A549 (cell line): ENCODE data around the gene UFC1. TPM values are rescaled to one million over a fixed set of nuclear protein-coding genes. Genes with fewer than 3 reads are reported as not detected.

Source experiments
- ATAC-seq, 2 experiments: fragments of 200-7000 bp in 1 of 2; fragments of >200 bp in 1 of 2; cut with Nextera tagmentation in 1 of 2; cut with Tn5 transposase in 1 of 2; 3 replicates each; pipeline versions ENCODE4 v1.8.0 to v1.9.1; 2018 to 2020; ENCODE audit warnings: mild to moderate bottlenecking in 1 of 2, moderate library complexity in 1 of 2
- CTCF ChIA-PET: fragments of 300-600 bp; sonication (Branson Sonifier 250); formaldehyde crosslinking; extraction: SDS; loops from one replicate; lab custom pipeline; 2021; ENCODE audit warnings: antibody characterized with exemption, inconsistent platforms; lab: Yijun Ruan, JAX
- POLR2A ChIA-PET: fragments of 350-600 bp; formaldehyde crosslinking; extraction: SDS; loops from one replicate; lab custom pipeline; 2021; ENCODE audit warnings: antibody characterized with exemption, inconsistent platforms; lab: Yijun Ruan, JAX
- DNase-seq, 2 experiments: peaks; one replicate each; pipeline versions ENCODE4 v3.0.0 to v3.0.0-alpha.2; 2011 to 2016; ENCODE audit warnings: low read depth in 1 of 2, low spot score in 1 of 2
- FAIRE-seq: peaks from 2 replicates; lab custom pipeline; 2011; peaks lifted over from hg19 to GRCh38; lab: Jason Lieb, UNC
- H3K27ac ChIP-seq, 2 experiments: fragments of >200 bp; sonication (Bioruptor Twin); formaldehyde crosslinking; 3 replicates each; pipeline ENCODE4 v1.5.1; 2016 to 2017
- H3K4me1 ChIP-seq: fragments of >200 bp; sonication (Bioruptor Twin); formaldehyde crosslinking; 3 replicates; pipeline ENCODE4 v1.6.1; 2016
- H3K4me2 ChIP-seq: fragments of >200 bp; sonication (Bioruptor Twin); formaldehyde crosslinking; 3 replicates; pipeline ENCODE4 v1.6.1; 2016
- H3K4me3 ChIP-seq: fragments of >200 bp; sonication (Bioruptor Twin); formaldehyde crosslinking; 3 replicates; pipeline ENCODE4 v1.5.1; 2016
- H3K9me3 ChIP-seq: fragments of >200 bp; sonication (Bioruptor Twin); formaldehyde crosslinking; 3 replicates; pipeline ENCODE4 v1.6.1; 2016
- BHLHE40 ChIP-seq: IDR thresholded peaks from 2 replicates; pipeline ENCODE4 v1.6.1; 2012; ENCODE audit warnings: low read depth, low read length, inconsistent platforms
- CBX2 ChIP-seq: fragments of 200-600 bp; sonication (generic); IDR thresholded peaks from 2 replicates; pipeline ENCODE4 v1.6.1; 2016; ENCODE audit warnings: low read depth, mild to moderate bottlenecking, borderline replicate concordance
- CHD2 ChIP-seq: fragments of 150-350 bp; IDR thresholded peaks from 2 replicates; pipeline ENCODE4 v1.6.1; 2014; ENCODE audit warnings: low read length; ENCODE audit not compliant: partially characterized antibody
- E2F6 ChIP-seq: IDR thresholded peaks from 2 replicates; pipeline ENCODE4 v1.6.1; 2012; ENCODE audit warnings: low read depth, borderline replicate concordance
- ESRRA ChIP-seq: fragments of 150-350 bp; IDR thresholded peaks from 2 replicates; pipeline ENCODE4 v1.6.1; 2014; ENCODE audit warnings: mild to moderate bottlenecking, low read length, borderline replicate concordance
- FOSB ChIP-seq: fragments of 250-450 bp; sonication (Bioruptor Pico); IDR thresholded peaks from 2 replicates; pipeline ENCODE4 v1.5.0; 2020; ENCODE audit warnings: mild to moderate bottlenecking, moderate library complexity
- FOXS1 ChIP-seq: fragments of 250-450 bp; sonication (Bioruptor Pico); IDR thresholded peaks from 2 replicates; pipeline ENCODE4 v1.5.0; 2020; ENCODE audit warnings: mild to moderate bottlenecking, moderate library complexity
- GATA3 ChIP-seq: IDR thresholded peaks from 2 replicates; pipeline ENCODE4 v1.6.1; 2012; ENCODE audit warnings: borderline replicate concordance
- HDAC2 ChIP-seq: fragments of 200-600 bp; sonication (generic); IDR thresholded peaks from 2 replicates; pipeline ENCODE4 v1.6.1; 2016
- HES2 ChIP-seq: fragments of >200 bp; sonication (Bioruptor Twin); formaldehyde crosslinking; IDR thresholded peaks from 2 replicates; pipeline ENCODE4 v1.6.1; 2016
- HEYL ChIP-seq: fragments of 250-450 bp; sonication (Bioruptor Pico); IDR thresholded peaks from 2 replicates; pipeline ENCODE4 v1.8.0; 2021; ENCODE audit warnings: mild to moderate bottlenecking, moderate library complexity
- HMGXB4 ChIP-seq: fragments of 250-450 bp; sonication (Bioruptor Pico); IDR thresholded peaks from 2 replicates; pipeline ENCODE4 v1.5.0; 2021; ENCODE audit warnings: mild to moderate bottlenecking, moderate library complexity, borderline replicate concordance
- HOXA7 ChIP-seq: fragments of 250-450 bp; sonication (Bioruptor Pico); IDR thresholded peaks from 2 replicates; pipeline ENCODE4 v1.5.0; 2020; ENCODE audit warnings: mild to moderate bottlenecking, moderate library complexity
- HOXB13 ChIP-seq: fragments of 250-450 bp; sonication (Bioruptor Pico); IDR thresholded peaks from 2 replicates; pipeline ENCODE4 v1.5.0; 2020; ENCODE audit warnings: low read depth, mild to moderate bottlenecking, moderate library complexity
- MYC ChIP-seq: IDR thresholded peaks from 2 replicates; pipeline ENCODE4 v1.6.1; 2012; ENCODE audit warnings: mild to moderate bottlenecking, inconsistent platforms, low read length, improper control_type of control experiment, borderline replicate concordance
- PBX3 ChIP-seq: IDR thresholded peaks from 2 replicates; pipeline ENCODE4 v1.6.1; 2012
- POLR2A ChIP-seq: IDR thresholded peaks from 2 replicates; pipeline ENCODE4 v1.6.1; 2012; ENCODE audit warnings: mild to moderate bottlenecking, low read length
- RAD21 ChIP-seq, 2 experiments: fragments of >200 bp in 1 of 2; sonication (Bioruptor Twin) in 1 of 2; formaldehyde crosslinking in 1 of 2; IDR thresholded peaks in 1 of 2; conservative IDR thresholded peaks in 1 of 2; 2 replicates in 1 of 2; 3 replicates in 1 of 2; pipeline ENCODE4 v1.6.1; 2012 to 2018; ENCODE audit warnings: inconsistent platforms in 1 of 2
- RARB ChIP-seq: fragments of 250-450 bp; sonication (Bioruptor Pico); IDR thresholded peaks from 2 replicates; pipeline ENCODE4 v1.8.0; 2021; ENCODE audit warnings: mild to moderate bottlenecking, moderate library complexity
- RCOR1 ChIP-seq: fragments of 150-350 bp; IDR thresholded peaks from 2 replicates; pipeline ENCODE4 v1.6.1; 2014; ENCODE audit warnings: antibody characterized with exemption, low read length, low read depth
- REST ChIP-seq: fragments of 200-600 bp; sonication (generic); IDR thresholded peaks from 2 replicates; pipeline ENCODE4 v1.6.1; 2016; ENCODE audit warnings: antibody characterized with exemption, mild to moderate bottlenecking, moderate library complexity
- RNF2 ChIP-seq: fragments of 200-600 bp; sonication (generic); IDR thresholded peaks from 2 replicates; pipeline ENCODE4 v1.6.1; 2016; ENCODE audit warnings: low read depth, mild to moderate bottlenecking, antibody characterized with exemption, moderate library complexity, borderline replicate concordance
- SMC3 ChIP-seq: fragments of >200 bp; sonication (Bioruptor Twin); formaldehyde crosslinking; IDR thresholded peaks from 3 replicates; pipeline ENCODE4 v1.6.1; 2018; ENCODE audit warnings: inconsistent platforms
- SREBF2 ChIP-seq: fragments of 450-650 bp; IDR thresholded peaks from 2 replicates; pipeline ENCODE4 v1.6.1; 2014; ENCODE audit warnings: mild to moderate bottlenecking, moderate library complexity
- TFCP2L1 ChIP-seq: fragments of 250-450 bp; sonication (Bioruptor Pico); IDR thresholded peaks from 2 replicates; pipeline ENCODE4 v1.5.0; 2021; ENCODE audit warnings: mild to moderate bottlenecking
- ZFP36 ChIP-seq: fragments of 450-650 bp; IDR thresholded peaks from 2 replicates; pipeline ENCODE4 v1.6.1; 2014; ENCODE audit warnings: borderline replicate concordance; ENCODE audit not compliant: partially characterized antibody
- ZSCAN20 ChIP-seq: fragments of 250-450 bp; sonication (Bioruptor Pico); IDR thresholded peaks from 2 replicates; pipeline ENCODE4 v1.8.0; 2022; ENCODE audit warnings: mild to moderate bottlenecking, moderate library complexity
- WGBS: methylation state at CpG from one replicate; pipeline ENCODE4 v1.1.6; 2017; ENCODE audit errors: missing lambda C conversion rate; 5-methylcytosine and 5-hydroxymethylcytosine counted together
- polyA plus RNA-seq, 4 experiments: library from polyadenylated mRNA; depleted of rRNA in 3 of 4; stranded (reverse); fragments of >200 nt; fragmentation: RNase III in 1 of 4; extraction: RNeasy Plus Mini Kit Qiagen cat#74134 plus additional on column Dnase treatment in 1 of 4; gene quantifications; 2 replicates in 3 of 4; 3 replicates in 1 of 4; pipeline ENCODE4 v1.2.3, GENCODE V29; 2011 to 2017

The UFC1 gene
- polyA plus RNA-seq, 2 of the 4 experiments (the other 2 are of a cell fraction), result 115 to 153 TPM

- DNase-seq (no peak), FAIRE-seq (no peak), ATAC-seq (no peak)
- Histone ChIP-seq H3K4me3 (no peak overlapping the region), H3K27ac (no peak overlapping the region), H3K9me3 (no peaks in the 10 kb centered on the region), H3K4me1 (peaks cover 18% of the 10 kb centered on the region), H3K4me2 (peak overlapping the region; percentile 87)
- TF ChIP-seq RNF2 (no peak), HOXB13 (CRISPR knock-in tag) (no peak), TFCP2L1 (CRISPR knock-in tag) (no peak), MYC (no peak), ZFP36 (no peak), REST (no peak), RCOR1 (no peak), HEYL (no peak), GATA3 (no peak), ZSCAN20 (CRISPR knock-in tag) (no peak), CHD2 (no peak)
- ChIA-PET POLR2A (no interaction called here), CTCF (interaction anchor here (0.9 kb wide), 1 partner anchor 9 kb away, joined by 3 read pairs; no protein-coding TSS in a partner anchor)
- 97% methylated on average over 18 of the region's 22 CpGs for WGBS
Measured at GRCh38 chr1:161160671-161161145, 6.9 kb downstream of the UFC1 start.

GRCh38 chr1:161161652-161162051, 7.9 kb downstream of the UFC1 start:
- WGBS, result 84% methylated on average over 4 of the region's 5 CpGs
- CTCF ChIA-PET, result interaction anchor here (0.7 to 0.9 kb wide), 2 partner anchors 16 to 20 kb away, joined by 3 read pairs; no protein-coding TSS in a partner anchor
- H3K27ac ChIP-seq, result no peak overlapping the region

GRCh38 chr1:161162052-161162451, 8.3 kb downstream of the UFC1 start:
- POLR2A ChIA-PET, result no interaction called here
- TF ChIP-seq GATA3, result no peak
- TF ChIP-seq POLR2A, result no peak
- no peak for TF ChIP-seq RAD21 (conservative IDR thresholded peaks at IDR 0.05 in 1 of 2, IDR thresholded peaks at IDR 0.05 in 1 of 2)
- no peak for TF ChIP-seq PBX3
- no peak for TF ChIP-seq HMGXB4
- no peak for TF ChIP-seq TFCP2L1 (CRISPR knock-in tag)
- TF ChIP-seq HDAC2, result no peak
- no peak for TF ChIP-seq ESRRA
- no peak for TF ChIP-seq SMC3
- TF ChIP-seq BHLHE40, result no peak
- TF ChIP-seq FOSB (CRISPR knock-in tag), result no peak
- no peak for TF ChIP-seq ZSCAN20 (CRISPR knock-in tag)

More at GRCh38 chr1:161161652-161162051, 7.9 kb downstream of the UFC1 start:
- no peak for ATAC-seq
- TF ChIP-seq RNF2, result no peak
- no peak for TF ChIP-seq SREBF2
- no peak for TF ChIP-seq HOXA7 (CRISPR knock-in tag)
- no peak for TF ChIP-seq ZFP36
- TF ChIP-seq FOXS1 (CRISPR knock-in tag), result no peak
- no peak for TF ChIP-seq CBX2
- no peak for TF ChIP-seq E2F6
- TF ChIP-seq SMC3, result no peak
- no peak for TF ChIP-seq FOSB (CRISPR knock-in tag)
- TF ChIP-seq HES2, result no peak
- TF ChIP-seq RARB (CRISPR knock-in tag), result no peak
- TF ChIP-seq, all 56 proteins: peak for 0
- H3K9me3 ChIP-seq, result no peaks in the 10 kb centered on the region
- no peak overlapping the region for H3K4me2 ChIP-seq
- peaks cover 18% of the 10 kb centered on the region for H3K4me1 ChIP-seq
- POLR2A ChIA-PET, result no interaction called here
- DNase-seq (no peak), FAIRE-seq (no peak)
- no peak overlapping the region for H3K4me3 ChIP-seq

More at GRCh38 chr1:161162052-161162451, 8.3 kb downstream of the UFC1 start:
- Histone ChIP-seq H3K4me3 (no peak overlapping the region), H3K4me1 (peaks cover 19% of the 10 kb centered on the region), H3K27ac (no peak overlapping the region), H3K9me3 (no peaks in the 10 kb centered on the region), H3K4me2 (no peak overlapping the region)
- no peak for FAIRE-seq
- CTCF ChIA-PET, result interaction anchor here (0.7 to 0.9 kb wide), 2 partner anchors 16 to 21 kb away, joined by 3 read pairs; no protein-coding TSS in a partner anchor
- WGBS, result 78% methylated on average over 7 of the region's 7 CpGs
- ATAC-seq, result no peak
- no peak for DNase-seq
